ENCODE results near the gene RNASEH2A. TPM values are rescaled to one million over a fixed set of nuclear protein-coding genes. Genes with fewer than 3 reads are reported as not detected.

The RNASEH2A gene
- total and polyA plus RNA-seq, 2 of the 13 experiments (the other 11 are each of a cell fraction or from before 2014, with no cell fraction given), result 25.1 to 35.8 TPM

- TF ChIP-seq, protein P1, sequence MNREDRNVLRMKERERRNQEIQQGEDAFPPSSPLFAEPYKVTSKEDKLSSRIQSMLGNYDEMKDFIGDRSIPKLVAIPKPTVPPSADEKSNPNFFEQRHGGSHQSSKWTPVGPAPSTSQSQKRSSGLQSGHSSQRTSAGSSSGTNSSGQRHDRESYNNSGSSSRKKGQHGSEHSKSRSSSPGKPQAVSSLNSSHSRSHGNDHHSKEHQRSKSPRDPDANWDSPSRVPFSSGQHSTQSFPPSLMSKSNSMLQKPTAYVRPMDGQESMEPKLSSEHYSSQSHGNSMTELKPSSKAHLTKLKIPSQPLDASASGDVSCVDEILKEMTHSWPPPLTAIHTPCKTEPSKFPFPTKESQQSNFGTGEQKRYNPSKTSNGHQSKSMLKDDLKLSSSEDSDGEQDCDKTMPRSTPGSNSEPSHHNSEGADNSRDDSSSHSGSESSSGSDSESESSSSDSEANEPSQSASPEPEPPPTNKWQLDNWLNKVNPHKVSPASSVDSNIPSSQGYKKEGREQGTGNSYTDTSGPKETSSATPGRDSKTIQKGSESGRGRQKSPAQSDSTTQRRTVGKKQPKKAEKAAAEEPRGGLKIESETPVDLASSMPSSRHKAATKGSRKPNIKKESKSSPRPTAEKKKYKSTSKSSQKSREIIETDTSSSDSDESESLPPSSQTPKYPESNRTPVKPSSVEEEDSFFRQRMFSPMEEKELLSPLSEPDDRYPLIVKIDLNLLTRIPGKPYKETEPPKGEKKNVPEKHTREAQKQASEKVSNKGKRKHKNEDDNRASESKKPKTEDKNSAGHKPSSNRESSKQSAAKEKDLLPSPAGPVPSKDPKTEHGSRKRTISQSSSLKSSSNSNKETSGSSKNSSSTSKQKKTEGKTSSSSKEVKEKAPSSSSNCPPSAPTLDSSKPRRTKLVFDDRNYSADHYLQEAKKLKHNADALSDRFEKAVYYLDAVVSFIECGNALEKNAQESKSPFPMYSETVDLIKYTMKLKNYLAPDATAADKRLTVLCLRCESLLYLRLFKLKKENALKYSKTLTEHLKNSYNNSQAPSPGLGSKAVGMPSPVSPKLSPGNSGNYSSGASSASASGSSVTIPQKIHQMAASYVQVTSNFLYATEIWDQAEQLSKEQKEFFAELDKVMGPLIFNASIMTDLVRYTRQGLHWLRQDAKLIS (CRISPR knock-in tag; IDR thresholded peaks at IDR 0.05), result no peak
- TF ChIP-seq THAP9 (CRISPR knock-in tag; IDR thresholded peaks at IDR 0.05; ENCODE audit: borderline replicate concordance), result no peak
- 0 out of 2 replicates have a peak, but pooled peaks have one; percentile 29 for TF ChIP-seq ZIK1 (CRISPR knock-in tag; IDR thresholded peaks at IDR 0.05; ENCODE audit: borderline replicate concordance, low read depth)
- TF ChIP-seq TBX2 (CRISPR knock-in tag; IDR thresholded peaks at IDR 0.05; ENCODE audit: borderline replicate concordance), result peak; percentile 52; the same call in 1 of the 2 replicates
- TF ChIP-seq TBP (CRISPR knock-in tag; IDR thresholded peaks at IDR 0.05), result no peak
- TF ChIP-seq XRCC5 (optimal IDR thresholded peaks at IDR 0.05; ENCODE audit: low read length), result peak; percentile 72
- TF ChIP-seq ZMYM4 (CRISPR knock-in tag; IDR thresholded peaks at IDR 0.05), result no peak
- TF ChIP-seq, protein P2, sequence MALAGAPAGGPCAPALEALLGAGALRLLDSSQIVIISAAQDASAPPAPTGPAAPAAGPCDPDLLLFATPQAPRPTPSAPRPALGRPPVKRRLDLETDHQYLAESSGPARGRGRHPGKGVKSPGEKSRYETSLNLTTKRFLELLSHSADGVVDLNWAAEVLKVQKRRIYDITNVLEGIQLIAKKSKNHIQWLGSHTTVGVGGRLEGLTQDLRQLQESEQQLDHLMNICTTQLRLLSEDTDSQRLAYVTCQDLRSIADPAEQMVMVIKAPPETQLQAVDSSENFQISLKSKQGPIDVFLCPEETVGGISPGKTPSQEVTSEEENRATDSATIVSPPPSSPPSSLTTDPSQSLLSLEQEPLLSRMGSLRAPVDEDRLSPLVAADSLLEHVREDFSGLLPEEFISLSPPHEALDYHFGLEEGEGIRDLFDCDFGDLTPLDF (CRISPR knock-in tag; IDR thresholded peaks at IDR 0.05), result peak; percentile 78; the same call in 1 of the 2 replicates
- TF ChIP-seq GTF3A (CRISPR knock-in tag; conservative IDR thresholded peaks at IDR 0.05), result no peak
- TF ChIP-seq ZNF543 (CRISPR knock-in tag; IDR thresholded peaks at IDR 0.05), result no peak; the same call in 1 of the 2 replicates
- no peak for TF ChIP-seq FOXC1 (CRISPR knock-in tag; IDR thresholded peaks at IDR 0.05; ENCODE audit: borderline replicate concordance)
- no peak for TF ChIP-seq NFIC (IDR thresholded peaks at IDR 0.05; ENCODE audit: low read length)
- TF ChIP-seq, protein P3, sequence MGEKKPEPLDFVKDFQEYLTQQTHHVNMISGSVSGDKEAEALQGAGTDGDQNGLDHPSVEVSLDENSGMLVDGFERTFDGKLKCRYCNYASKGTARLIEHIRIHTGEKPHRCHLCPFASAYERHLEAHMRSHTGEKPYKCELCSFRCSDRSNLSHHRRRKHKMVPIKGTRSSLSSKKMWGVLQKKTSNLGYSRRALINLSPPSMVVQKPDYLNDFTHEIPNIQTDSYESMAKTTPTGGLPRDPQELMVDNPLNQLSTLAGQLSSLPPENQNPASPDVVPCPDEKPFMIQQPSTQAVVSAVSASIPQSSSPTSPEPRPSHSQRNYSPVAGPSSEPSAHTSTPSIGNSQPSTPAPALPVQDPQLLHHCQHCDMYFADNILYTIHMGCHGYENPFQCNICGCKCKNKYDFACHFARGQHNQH (CRISPR knock-in tag; IDR thresholded peaks at IDR 0.05), result 0 out of 2 replicates have a peak, but pooled peaks have one; percentile 14
- TF ChIP-seq, protein P4, sequence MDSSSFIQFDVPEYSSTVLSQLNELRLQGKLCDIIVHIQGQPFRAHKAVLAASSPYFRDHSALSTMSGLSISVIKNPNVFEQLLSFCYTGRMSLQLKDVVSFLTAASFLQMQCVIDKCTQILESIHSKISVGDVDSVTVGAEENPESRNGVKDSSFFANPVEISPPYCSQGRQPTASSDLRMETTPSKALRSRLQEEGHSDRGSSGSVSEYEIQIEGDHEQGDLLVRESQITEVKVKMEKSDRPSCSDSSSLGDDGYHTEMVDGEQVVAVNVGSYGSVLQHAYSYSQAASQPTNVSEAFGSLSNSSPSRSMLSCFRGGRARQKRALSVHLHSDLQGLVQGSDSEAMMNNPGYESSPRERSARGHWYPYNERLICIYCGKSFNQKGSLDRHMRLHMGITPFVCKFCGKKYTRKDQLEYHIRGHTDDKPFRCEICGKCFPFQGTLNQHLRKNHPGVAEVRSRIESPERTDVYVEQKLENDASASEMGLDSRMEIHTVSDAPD (CRISPR knock-in tag; IDR thresholded peaks at IDR 0.05), result no peak
- peak; percentile 87 for TF ChIP-seq FOXK2 (IDR thresholded peaks at IDR 0.05)
- peak; percentile 29; the same call in 1 of the 2 replicates for TF ChIP-seq ISL2 (CRISPR knock-in tag; IDR thresholded peaks at IDR 0.05)
- TF ChIP-seq EP300 (IDR thresholded peaks at IDR 0.05; ENCODE audit: low read depth in 2 of 2, low read length in 2 of 2), result no peak
- TF ChIP-seq EP300 (CRISPR knock-in tag; IDR thresholded peaks at IDR 0.05; ENCODE audit: borderline replicate concordance), result peak; percentile 39; the same call in 1 of the 2 replicates
- no peak for TF ChIP-seq ZNF773 (CRISPR knock-in tag; IDR thresholded peaks at IDR 0.05; ENCODE audit: borderline replicate concordance)
These were observed 16.3 kb upstream of the RNASEH2A start (continued) for GRCh38 chr19:12789904-12790619.
